ENCODE results near the gene SMARCC2. TPM values are rescaled to one million over a fixed set of nuclear protein-coding genes. Genes with fewer than 3 reads are reported as not detected.

Gene SMARCC2
- total and polyA plus RNA-seq, 2 of the 13 experiments (the other 11 are each of a cell fraction or from before 2014, with no cell fraction given) = 21.3 to 24.1 TPM

DNA sequence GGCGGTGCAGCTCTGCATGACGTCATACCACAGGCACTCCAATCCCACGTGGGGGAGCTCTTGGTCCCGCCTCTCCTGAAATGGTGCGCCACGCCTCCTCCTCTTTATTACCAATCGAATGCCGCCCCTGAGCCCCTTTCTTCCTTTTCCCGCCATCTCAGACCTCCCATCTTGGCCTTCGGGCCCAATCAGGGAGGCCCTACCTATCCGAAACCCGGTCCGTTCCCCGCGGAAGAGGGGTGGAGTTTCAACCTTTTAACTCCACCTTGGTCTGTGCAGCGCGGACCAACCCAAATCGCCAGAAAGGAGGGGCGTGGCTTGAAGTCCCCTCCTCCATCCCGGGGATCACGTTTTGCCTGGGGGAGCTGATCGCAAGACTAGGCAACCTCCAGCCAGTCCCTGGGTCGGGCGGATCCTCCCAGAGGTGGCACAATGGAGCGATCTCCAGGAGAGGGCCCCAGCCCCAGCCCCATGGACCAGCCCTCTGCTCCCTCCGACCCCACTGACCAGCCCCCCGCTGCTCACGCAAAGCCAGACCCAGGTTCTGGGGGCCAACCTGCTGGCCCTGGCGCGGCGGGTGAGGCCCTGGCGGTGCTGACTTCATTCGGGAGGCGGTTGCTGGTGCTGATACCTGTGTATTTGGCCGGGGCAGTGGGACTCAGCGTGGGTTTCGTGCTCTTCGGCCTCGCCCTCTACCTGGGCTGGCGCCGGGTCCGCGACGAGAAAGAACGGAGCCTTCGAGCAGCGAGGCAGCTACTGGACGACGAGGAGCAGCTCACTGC lies 61.2 kb downstream of the SMARCC2 start, which contains the start of gene ESYT1 (continued):
- TF ChIP-seq, protein P1, sequence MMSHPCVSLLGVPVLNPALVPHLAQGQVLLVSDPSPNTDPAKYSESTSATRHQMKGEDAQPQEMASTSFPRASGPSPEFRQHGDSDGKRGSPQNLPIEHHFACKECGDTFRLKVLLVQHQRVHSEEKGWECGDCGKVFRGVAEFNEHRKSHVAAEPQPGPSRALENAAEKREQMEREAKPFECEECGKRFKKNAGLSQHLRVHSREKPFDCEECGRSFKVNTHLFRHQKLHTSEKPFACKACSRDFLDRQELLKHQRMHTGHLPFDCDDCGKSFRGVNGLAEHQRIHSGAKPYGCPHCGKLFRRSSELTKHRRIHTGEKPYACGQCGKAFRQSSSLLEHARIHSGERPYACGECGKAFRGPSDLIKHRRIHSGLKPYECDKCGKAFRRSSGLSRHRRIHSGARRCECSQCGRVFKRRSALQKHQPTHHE (CRISPR knock-in tag; IDR thresholded peaks at IDR 0.05; ENCODE audit: borderline replicate concordance) = no peak
- TF ChIP-seq RXRA (CRISPR knock-in tag; IDR thresholded peaks at IDR 0.05) (peak; percentile 13; the same call in 1 of the 2 replicates), RCOR2 (CRISPR knock-in tag; IDR thresholded peaks at IDR 0.05) (no peak), EED (CRISPR knock-in tag; IDR thresholded peaks at IDR 0.05) (no peak), ZBTB20 (CRISPR knock-in tag; IDR thresholded peaks at IDR 0.05; ENCODE audit: borderline replicate concordance, low read depth) (peak; percentile 19; the same call in 1 of the 2 replicates), SUZ12 (IDR thresholded peaks at IDR 0.05; ENCODE audit: low read depth, low read length) (no peak), ZNF460 (CRISPR knock-in tag; IDR thresholded peaks at IDR 0.05; ENCODE audit: borderline replicate concordance) (no peak), ZNF570 (CRISPR knock-in tag; IDR thresholded peaks at IDR 0.05; ENCODE audit: borderline replicate concordance) (no peak), MAZ (IDR thresholded peaks at IDR 0.05; ENCODE audit: borderline replicate concordance, low read depth, low read length) (0 out of 2 replicates have a peak, but pooled peaks have one; percentile 41), MAZ (CRISPR knock-in tag; IDR thresholded peaks at IDR 0.05; ENCODE audit: low read depth) (0 out of 2 replicates have a peak, but pooled peaks have one; percentile 43), SALL1 (CRISPR knock-in tag; IDR thresholded peaks at IDR 0.05) (peak; percentile 57), POGZ (CRISPR knock-in tag; IDR thresholded peaks at IDR 0.05) (no peak), ZNF558 (CRISPR knock-in tag; IDR thresholded peaks at IDR 0.05; ENCODE audit: borderline replicate concordance) (peak; percentile 73; the same call in 1 of the 2 replicates), NPAS2 (CRISPR knock-in tag; IDR thresholded peaks at IDR 0.05; ENCODE audit: borderline replicate concordance) (peak; percentile 46; the same call in 1 of the 2 replicates), ZNF333 (CRISPR knock-in tag; IDR thresholded peaks at IDR 0.05; ENCODE audit: borderline replicate concordance) (no peak), YY1 (IDR thresholded peaks at IDR 0.05; ENCODE audit: insufficient read depth, insufficient replicate concordance, low read depth, low read length) (no peak)
- TF ChIP-seq, protein P2, sequence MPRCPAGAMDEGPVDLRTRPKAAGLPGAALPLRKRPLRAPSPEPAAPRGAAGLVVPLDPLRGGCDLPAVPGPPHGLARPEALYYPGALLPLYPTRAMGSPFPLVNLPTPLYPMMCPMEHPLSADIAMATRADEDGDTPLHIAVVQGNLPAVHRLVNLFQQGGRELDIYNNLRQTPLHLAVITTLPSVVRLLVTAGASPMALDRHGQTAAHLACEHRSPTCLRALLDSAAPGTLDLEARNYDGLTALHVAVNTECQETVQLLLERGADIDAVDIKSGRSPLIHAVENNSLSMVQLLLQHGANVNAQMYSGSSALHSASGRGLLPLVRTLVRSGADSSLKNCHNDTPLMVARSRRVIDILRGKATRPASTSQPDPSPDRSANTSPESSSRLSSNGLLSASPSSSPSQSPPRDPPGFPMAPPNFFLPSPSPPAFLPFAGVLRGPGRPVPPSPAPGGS (CRISPR knock-in tag; IDR thresholded peaks at IDR 0.05) = peak; percentile 65; the same call in 1 of the 2 replicates
- TF ChIP-seq, protein P3, sequence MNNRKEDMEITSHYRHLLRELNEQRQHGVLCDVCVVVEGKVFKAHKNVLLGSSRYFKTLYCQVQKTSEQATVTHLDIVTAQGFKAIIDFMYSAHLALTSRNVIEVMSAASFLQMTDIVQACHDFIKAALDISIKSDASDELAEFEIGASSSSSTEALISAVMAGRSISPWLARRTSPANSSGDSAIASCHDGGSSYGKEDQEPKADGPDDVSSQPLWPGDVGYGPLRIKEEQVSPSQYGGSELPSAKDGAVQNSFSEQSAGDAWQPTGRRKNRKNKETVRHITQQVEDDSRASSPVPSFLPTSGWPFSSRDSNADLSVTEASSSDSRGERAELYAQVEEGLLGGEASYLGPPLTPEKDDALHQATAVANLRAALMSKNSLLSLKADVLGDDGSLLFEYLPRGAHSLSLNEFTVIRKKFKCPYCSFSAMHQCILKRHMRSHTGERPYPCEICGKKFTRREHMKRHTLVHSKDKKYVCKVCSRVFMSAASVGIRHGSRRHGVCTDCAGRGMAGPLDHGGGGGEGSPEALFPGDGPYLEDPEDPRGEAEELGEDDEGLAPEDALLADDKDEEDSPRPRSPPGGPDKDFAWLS (CRISPR knock-in tag; IDR thresholded peaks at IDR 0.05; ENCODE audit: borderline replicate concordance) = 0 out of 2 replicates have a peak, but pooled peaks have one; percentile 75
- TF ChIP-seq, protein P4, sequence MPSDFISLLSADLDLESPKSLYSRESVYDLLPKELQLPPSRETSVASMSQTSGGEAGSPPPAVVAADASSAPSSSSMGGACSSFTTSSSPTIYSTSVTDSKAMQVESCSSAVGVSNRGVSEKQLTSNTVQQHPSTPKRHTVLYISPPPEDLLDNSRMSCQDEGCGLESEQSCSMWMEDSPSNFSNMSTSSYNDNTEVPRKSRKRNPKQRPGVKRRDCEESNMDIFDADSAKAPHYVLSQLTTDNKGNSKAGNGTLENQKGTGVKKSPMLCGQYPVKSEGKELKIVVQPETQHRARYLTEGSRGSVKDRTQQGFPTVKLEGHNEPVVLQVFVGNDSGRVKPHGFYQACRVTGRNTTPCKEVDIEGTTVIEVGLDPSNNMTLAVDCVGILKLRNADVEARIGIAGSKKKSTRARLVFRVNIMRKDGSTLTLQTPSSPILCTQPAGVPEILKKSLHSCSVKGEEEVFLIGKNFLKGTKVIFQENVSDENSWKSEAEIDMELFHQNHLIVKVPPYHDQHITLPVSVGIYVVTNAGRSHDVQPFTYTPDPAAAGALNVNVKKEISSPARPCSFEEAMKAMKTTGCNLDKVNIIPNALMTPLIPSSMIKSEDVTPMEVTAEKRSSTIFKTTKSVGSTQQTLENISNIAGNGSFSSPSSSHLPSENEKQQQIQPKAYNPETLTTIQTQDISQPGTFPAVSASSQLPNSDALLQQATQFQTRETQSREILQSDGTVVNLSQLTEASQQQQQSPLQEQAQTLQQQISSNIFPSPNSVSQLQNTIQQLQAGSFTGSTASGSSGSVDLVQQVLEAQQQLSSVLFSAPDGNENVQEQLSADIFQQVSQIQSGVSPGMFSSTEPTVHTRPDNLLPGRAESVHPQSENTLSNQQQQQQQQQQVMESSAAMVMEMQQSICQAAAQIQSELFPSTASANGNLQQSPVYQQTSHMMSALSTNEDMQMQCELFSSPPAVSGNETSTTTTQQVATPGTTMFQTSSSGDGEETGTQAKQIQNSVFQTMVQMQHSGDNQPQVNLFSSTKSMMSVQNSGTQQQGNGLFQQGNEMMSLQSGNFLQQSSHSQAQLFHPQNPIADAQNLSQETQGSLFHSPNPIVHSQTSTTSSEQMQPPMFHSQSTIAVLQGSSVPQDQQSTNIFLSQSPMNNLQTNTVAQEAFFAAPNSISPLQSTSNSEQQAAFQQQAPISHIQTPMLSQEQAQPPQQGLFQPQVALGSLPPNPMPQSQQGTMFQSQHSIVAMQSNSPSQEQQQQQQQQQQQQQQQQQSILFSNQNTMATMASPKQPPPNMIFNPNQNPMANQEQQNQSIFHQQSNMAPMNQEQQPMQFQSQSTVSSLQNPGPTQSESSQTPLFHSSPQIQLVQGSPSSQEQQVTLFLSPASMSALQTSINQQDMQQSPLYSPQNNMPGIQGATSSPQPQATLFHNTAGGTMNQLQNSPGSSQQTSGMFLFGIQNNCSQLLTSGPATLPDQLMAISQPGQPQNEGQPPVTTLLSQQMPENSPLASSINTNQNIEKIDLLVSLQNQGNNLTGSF (CRISPR knock-in tag; IDR thresholded peaks at IDR 0.05) = no peak
